ENCODE results near the gene IL1R2.

DNA sequence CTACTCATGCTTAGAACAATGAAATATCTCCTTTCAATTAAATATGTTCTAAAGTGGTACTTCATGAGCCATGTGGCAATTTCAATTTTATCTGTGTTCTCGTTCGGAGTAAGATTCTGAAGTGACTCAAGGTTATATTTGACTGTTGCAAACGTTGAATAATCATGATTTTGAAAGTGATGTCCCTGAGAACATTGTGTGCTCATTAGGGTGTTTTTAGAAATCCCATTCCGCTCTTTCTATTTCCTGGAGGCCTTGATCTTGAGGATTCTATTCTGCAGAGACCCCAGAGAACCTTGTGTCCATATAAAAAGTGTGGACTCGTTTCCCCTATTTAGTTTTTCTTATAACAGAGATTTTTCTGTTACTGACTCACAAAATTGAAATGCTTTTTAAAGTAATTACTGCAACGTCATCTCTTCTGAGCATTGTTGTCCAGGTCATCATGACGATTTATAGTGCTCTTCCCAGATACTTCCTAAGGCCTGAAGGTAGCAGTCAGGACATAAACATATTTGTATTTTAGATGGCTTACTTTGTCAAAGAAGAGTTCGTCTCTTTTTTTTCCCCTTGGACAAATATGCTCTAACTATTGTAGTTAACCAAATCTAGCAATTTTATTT, 27.2 kb downstream of the IL1R2 start:
- TF ChIP-seq EZH2 (IDR thresholded peaks at IDR 0.05; ENCODE audit: insufficient read depth, poor library complexity, severe bottlenecking) (no peak), EZH2phosphoT487 (IDR thresholded peaks at IDR 0.05; ENCODE audit: insufficient read depth, low read depth) (no peak)
